Measurements from ENCODE around the gene ANO3.
A peak's percentile ranks its signal among the peaks of the same experiment; 100 is the strongest.
"Not testable (repeated sequence)": the region's sequence is repeated elsewhere in the genome, so short reads cannot be mapped to it uniquely, and the experiment has no call there.

The ANO3 gene

DNA sequence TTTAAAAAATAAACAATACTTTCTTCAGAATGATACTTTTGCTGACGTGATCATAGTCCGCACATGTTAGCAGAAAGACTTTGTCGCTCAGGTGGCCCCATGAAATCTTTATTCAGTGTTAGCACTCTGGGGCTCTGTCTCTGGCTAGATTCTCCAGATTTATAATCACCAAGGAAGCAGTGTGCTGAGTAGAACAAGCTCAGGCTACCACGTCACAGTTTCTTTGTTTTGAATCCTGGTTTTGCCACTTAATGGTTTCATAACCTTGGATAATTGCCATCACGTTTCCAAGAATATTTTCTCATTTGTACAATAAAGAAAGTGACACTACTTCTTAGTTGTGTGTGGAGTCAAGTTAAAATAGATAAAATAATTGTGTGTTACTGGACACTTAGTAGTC, 244.0 kb downstream of the ANO3 start:
- peak; percentile 51 for DNase-seq (ENCODE audit: low read depth)

DNA sequence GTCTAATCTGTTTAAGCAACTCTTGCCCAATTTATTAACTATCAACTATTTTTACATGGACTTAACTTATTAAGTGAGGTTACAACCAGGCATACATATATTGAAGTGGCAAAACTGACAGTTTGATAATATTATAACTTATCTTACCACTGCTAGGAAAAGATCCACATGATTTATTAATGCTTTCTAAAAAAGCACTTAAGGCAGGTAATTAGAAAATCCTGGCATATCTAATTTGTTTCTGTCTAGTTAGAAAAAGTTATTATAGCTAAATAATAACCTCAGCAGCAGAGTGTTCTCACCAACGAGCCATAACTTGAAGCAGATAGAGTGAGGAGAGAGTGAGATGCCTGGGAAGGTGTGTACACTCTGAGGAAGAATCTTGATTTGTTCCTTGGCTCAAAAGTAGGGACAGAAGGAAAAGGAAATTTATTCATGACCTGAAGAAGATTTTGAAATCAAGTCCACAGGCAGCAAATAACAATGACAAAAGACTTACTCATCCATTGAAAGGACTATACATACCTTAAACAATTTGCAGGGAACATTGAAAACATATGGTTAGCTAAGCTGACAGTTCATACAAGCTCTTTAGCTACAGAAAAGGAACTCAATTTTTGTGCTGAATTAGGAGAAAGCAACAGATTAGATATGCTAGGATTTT, 247.2 kb downstream of the ANO3 start:
- DNase-seq (ENCODE audit: low read depth), result peak; percentile 62

DNA sequence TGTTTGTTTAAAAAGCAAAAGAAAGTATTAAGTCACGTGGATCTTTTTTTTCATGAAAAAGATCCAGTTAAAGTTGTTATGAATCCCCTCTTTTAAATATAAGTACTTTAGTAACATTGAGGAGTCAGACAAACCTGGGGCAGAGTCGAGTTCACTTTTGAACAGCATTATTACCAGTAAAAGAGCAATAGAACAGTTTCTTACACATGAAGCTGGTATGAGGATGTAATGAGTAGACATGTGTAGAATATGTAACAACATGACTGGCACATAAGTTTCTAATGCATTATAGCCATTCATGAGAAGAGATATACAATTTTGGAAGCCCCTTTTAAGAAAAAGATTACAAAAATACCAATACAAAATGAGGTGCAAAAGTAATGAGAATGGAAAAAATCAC, 247.8 kb downstream of the ANO3 start:
- no peak for DNase-seq (ENCODE audit: low read depth)

DNA sequence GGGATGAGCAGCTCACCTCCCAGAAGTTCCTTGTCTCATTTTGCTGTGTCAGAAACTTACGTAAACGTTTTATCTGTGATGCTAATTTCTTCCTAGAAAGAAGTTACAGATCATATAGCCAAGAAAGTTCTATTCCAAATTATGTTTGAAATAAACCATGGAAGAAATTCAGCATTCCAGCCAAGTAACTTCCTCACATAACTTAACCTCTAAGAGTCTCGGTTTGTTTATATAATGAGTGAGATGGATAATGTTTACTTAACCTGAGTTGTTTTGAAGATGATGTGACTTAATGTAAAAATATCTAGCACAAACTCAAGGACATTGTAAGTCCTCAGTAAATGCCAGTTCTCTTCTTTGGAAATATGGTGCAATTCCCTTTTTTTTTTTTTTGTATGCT, 249.0 kb downstream of the ANO3 start:
- peak; percentile 74 for DNase-seq (ENCODE audit: low read depth)

DNA sequence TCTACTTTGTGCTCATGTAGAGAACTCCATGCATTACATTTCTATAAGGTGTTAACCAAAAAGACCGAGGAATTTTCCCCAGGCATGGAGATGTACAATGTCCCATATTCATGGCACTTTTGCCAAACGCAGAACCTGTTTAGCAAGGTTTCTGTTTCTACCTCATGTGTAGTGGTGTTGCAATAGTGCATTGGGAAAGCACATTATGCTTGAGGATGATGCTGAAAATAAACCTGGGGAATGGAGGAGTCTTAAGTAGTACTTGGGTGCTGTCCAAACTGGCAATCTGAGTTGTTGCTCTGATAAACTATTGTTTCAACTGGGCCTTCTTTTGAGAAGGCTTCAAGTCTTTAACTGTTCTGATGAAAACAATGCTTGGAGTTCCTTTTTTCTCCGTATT, 251.6 kb downstream of the ANO3 start:
- DNase-seq (ENCODE audit: low read depth), result peak; percentile 96

DNA sequence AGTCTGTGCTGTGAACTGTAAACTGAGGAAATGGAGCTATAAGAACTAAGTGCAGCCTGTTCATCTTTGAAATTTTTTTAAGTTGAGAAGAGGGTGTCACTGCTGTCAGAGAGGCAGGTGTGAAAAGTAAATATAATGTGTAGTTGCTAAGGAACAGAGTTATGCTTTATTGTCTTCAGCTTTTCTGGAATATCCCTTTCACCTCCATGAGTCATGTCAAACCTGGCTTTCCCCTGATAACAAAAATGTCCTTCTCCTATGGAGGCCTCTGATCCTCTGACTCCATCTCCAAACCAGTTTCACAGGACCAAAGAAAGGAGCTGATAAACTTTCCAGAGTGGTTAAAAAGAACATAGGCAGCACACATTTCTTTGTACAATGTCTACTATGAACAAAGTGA, 252.9 kb downstream of the ANO3 start:
- no peak for DNase-seq (ENCODE audit: low read depth)

DNA sequence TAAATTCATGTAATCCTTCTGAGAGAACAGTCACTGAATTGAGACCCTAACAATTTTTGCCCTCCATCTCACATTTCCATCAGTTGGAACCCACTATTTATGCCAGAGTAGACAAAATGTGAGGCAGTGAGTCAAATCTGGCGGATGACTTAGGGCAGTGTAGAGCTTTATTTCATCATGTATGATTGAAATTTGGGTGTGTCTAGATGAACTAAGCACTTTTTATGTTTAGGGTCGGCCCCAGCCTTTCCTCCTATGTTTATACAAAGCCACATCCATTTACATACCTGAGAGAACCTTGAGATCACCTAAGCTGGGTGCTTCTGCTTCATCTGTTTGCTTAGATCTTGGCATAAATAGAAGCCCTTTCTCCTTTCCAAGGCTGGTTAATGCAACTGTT, 255.1 kb downstream of the ANO3 start:
- DNase-seq (ENCODE audit: low read depth), result no peak

DNA sequence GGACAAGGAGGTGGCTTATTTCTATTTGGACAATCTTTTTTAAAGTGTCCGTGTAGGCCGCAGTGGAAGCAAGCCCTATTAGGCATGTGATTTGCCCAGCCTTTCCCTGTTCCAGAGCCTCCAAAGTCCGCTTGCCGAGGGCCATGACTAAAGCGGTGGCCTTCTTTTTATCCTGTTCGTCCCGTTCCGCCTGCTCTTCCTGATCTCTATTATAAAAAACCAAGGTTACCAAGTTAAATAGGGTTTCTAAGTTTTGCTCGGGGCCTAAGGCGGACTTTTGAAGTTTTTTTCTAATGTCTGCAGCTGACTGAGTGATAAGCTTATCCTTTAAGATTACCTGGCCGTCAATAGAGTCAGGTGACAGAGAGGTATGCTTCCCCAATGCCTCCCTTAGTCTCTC, 261.8 kb downstream of the ANO3 start:
- DNase-seq (ENCODE audit: low read depth), result no peak

DNA sequence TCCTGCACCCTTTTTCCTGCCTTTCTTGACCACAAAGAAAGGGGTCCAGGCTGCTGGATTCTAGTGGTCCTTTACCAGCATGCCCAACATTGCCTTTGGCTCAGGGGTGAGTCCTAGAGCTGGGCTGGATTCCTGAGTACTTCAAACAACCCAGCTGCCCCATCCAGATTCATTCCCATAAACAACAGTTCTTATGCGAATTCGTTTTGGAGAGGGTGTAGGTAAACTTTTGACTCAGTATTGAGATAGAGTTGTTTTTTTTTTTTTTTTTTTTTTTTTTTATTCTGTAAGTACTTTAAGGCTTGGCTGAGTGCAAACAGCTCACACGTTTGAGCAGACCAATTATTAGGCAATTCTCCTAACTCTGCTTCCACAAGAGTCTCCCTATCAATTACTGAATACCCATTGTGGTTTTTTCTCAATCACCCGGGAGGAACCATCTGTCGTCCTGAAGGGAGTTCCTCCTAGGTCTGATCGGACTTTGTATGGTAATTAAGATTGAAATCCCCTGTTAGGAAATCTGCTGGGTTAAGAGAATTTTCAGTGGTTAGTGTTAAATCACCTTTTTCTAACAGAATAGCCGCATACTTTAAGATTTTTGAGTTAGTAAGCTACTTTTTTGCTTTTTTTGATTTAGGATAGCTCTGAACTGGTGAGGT, 263.4 kb downstream of the ANO3 start:
- DNase-seq (ENCODE audit: low read depth), result not testable (repeated sequence)

DNA sequence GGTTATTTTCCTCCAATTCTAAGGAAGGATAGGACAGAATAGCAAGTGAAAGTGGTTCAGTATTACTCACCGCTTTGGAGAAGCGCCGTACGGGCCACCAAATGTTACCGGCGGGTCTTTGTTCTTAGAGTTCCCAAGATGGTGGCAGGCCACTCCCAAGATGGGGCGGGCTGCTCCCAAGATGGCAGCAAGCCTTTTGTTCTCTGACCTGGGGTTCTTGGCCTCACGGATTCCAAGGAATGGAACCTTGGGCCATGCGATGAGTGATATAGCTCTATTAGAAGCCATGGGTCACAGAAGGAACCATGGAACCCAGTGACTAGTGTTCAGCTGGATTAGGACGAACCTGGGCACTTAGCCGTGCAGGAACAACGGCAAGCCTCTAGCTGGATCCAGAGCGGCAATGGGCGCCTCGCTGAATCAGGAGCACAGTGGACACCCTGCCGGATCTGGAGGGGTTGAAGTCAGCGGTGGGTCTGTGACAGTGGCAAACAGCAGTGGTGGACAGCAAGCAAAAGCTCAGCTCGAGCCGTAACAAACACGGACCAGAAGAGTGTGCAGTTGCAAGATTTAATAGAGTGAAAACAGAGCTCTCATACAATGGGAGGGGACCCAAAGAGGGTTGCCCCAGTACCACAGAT, 265.2 kb downstream of the ANO3 start:
- not testable (repeated sequence) for DNase-seq (ENCODE audit: low read depth)

DNA sequence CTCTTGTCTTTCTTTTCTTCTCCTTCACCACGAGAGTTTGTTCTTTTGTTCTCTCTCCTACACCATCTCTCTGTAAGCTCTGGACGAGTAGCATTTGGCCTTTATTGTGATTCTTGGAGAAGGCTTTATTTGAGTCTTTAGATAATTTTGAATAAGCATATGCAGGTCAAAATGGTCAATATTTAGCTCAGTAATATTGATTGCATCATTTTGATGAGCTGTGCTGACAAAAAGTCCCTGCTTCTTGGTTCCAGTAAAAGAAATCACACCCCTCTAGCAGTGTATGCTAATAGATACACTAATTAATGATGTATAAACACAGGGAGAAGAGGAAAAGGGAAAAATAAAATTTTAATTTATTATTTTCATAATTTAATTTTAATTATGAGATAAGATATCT, 266.0 kb downstream of the ANO3 start:
- DNase-seq (ENCODE audit: low read depth), result no peak

DNA sequence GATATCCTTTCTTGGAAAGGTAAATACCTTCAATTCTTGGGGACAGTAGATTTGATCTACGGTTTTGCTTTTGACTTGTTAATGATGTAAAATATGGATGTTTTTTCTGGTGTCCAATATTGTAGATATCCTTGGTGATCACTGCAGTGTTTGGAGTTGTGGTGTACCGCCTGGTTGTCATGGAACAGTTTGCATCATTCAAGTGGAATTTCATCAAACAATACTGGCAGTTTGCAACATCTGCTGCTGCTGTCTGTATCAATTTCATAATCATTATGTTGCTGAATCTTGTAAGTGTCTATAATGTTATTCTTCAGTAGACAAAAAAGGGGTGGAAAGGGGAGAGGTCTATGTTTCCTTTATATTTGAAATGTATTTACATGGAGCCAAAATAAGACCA, 267.5 kb downstream of the ANO3 start:
- peak; percentile 90 for DNase-seq (ENCODE audit: low read depth)

DNA sequence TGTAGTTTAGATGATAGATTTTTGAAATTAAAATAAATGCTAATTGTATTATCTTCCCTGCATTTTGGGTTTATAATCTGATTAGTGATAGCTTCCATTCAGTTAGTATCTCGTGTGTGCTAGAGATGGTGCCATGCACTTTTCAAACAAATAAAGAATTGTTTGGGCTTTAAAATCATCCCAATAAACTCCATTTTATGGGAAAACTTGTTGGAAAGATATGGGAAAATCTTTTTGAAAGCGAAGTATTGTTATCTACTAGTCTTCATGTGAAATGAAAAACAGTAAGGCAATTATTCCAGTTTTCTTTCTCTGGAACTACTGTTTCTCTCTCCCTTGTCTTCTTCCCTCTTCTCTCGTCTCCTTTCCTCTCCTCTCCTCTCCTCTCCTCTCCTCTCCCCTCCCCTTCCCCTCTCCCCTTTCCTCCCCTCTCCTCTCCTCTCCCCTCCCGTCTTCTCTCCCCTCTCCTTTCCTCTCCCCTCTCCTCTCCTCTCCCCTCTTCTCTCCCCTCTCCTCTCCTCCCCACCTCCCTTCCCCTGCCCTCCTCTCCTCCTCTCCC, 268.0 kb downstream of the ANO3 start:
- no peak for DNase-seq (ENCODE audit: low read depth)

DNA sequence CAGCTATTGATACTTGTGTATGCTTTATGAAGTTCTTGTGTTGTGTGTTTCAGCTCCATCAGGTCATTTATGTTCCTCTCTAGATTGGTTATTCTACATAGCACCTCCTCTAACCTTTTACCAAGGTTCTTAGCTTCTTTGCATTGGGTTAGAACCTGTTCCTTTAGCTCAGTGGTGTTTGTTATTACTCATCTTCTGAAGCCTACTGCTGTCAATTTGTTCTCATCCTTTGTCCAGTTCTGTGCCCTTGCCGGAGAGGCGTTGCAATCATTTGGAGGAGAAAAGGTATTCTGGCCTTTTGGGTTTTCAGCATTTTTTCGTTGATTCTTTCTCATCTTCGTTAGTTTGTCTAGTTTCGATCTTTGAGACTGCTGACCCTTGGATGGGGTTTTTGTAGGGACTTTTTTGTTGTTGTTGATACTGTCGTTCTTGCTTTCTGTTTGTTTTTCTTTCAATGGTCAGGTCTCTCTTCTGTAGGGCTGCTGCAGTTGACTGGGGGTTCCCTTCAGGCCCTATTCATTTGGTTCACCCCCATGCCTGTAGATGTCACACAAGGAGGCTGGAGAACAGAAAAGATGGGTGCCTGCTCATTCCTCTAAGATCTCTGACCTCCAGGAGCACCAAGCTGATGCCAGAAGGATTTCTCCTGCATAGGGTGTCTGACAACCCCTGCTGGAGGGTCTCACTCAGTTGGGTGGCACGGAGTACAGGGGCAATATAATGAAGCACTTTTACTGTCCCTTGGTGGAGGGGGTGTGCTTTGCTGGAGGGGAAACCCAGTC, 276.0 kb downstream of the ANO3 start:
- DNase-seq (ENCODE audit: low read depth), result no peak

DNA sequence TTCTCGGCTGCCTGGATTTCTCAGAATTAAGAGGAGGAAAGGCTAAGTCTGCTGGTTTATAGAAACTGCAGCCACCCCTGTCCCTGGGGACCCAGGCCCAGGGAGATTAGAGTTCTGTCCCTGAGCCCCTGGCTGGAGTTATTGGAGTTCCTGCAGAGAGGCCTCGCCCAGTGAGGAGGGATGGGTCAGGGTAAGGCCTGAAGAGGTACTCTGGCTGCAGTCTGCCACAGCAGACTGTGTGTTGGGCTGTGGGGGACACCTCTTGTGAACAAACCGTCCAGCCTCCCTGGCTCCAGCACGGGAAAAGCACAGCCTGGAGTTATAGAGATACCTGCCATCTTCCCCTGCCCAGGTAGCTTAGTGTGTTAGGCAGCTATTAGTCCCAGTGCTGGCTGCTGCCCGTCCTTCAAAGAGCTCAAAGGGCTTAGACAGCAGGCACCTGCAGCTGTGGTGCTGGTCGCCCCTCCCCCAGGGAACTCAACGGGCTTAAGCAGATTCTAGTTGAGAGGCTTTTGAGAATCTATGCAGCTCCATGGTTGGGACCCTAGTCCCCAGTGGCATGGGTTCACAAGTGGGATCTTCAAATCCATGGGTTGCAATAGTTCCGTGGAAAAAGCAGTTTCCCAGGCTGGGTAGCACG, 276.7 kb downstream of the ANO3 start:
- no peak for DNase-seq (ENCODE audit: low read depth)

DNA sequence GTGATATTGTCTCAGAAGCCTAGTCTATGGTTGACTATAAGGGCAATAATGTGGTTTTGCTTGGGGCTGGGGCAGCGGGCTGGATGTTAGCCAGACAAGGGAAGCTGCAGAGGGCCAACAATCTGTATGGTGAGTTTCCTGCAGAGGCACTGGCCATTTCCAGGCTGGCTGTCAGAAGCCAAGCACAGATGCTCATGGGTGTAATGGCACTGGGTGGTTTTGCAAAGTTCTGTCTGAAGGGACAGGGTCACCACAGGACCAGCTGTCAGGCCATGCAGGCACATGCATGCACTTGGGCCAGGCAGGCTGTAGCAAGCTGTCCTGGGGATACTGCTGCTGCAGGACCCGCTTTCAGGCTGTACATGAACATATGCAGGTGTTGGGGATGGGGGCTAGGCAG, 281.8 kb downstream of the ANO3 start:
- no peak for DNase-seq (ENCODE audit: low read depth)

DNA sequence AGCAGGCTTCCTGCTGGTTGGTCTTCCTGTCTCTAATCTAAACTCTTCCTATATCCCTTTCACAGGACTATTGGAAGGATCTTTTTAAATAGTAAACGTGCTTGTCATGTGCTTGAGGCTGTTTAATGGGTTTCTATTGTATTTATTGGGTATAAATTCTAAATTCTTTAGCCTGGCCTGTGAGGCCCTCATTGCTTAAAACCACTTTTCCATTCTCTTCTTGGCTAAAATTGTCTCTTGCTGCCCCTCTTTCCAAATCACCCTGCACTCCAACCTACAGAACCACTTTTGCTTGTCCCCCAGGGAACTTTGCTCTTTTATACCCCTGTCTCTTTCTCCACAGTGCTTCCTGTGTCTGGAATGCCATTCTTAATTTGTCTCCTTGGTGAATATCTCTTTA, 286.5 kb downstream of the ANO3 start:
- DNase-seq (ENCODE audit: low read depth), result no peak

DNA sequence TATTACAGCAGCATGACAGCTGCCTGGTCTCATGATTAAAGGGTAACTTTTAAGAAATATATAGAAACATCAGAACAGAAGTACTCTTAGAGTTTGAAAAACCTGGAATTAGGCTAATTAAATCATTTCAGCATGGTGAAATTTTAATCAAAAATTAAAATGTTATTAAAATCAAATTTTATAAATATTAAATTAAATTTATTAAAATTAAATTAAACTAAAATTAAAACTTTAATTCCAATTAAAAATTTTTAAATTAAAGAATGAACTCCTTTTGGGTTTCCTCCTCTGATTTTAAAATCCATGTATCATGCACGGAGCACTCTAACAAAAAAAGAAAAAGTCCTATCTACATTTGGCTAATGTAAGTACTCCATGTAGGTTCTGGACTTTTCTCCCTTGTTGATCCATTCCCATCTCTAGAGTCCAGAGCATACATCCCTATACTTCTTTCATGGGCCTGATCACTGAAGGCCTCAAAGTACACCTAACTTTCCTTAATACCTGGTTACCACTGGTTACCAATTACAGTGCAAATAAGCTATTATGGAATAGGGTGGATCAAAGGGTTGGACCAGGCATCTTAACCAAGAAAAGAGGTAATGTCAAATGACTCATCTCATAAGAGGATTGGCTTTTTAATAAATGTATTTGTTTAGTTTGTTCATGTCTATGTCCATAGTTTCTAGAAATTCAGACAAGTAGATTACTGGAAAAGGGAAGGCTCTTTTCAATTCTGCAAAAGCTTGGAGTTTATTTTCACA, 288.5 kb downstream of the ANO3 start:
- no peak for DNase-seq (ENCODE audit: low read depth)

DNA sequence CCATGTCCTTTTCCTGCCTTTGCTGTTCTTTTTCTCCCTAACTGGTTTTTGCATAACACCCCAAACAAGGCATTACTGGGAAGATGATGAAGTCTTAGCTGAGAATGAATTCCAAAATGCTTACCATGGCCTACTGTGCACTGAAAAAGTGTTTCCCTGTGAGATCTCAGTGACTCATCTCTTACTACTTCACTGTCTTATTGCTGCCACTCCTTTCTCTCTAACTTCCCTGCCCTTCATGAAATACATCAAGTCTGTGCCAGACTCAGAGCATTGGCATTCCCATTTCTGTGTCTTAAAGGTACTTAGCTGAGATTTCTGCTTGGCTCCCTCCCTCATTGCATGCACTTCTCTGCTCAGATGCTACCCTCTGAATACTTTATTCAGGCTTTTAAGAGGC, 289.2 kb downstream of the ANO3 start:
- peak; percentile 90 for DNase-seq (ENCODE audit: low read depth)

DNA sequence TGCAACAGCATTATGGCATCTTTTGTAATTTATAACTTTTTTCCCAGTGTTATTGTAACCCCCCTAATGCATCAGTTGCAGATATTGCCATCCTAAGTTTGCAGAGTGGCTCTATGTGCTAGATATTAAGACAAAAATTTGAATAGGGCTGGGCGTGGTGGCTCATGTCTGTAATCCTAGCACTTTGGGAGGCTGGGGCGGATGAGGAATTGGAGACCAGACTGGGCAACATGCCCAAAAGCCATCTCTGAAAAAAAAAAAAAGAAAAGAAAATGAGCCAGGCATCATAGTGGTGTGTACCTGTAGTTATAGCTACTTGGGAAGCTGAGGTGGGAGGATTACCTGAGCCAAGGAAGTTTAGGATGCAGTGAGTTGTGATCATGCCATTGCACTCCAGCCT, 290.3 kb downstream of the ANO3 start:
- DNase-seq (ENCODE audit: low read depth), result no peak

DNA sequence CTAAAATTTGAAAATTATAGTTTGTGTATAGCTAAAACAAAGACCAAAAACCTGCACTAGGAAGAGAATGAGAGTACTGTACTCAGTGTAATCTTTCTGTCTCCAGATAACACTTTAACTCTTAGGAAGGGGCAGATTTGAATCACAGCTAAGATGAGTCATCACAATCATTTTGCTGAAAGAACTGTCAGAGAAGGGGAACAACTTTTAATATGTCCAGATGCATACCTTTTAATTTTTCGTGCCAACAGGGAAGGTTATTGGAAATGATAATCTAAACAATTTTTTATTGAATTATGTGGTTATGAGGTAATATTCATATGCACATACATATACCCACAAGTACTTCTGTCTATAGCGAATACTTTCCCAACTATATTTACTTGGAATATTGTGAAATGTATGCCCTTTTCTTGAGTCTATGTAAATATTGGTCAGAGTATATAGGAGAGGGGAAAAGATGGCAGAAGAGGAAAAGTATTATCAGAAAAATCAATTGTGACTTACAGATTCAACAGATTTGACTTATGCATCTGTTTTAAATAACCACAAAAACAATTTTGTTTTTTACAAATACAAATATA, 291.2 kb downstream of the ANO3 start:
- DNase-seq (ENCODE audit: low read depth), result peak; percentile 64
